ENCODE measurements around the gene CRTC3.

The CRTC3 gene

GRCh38 chr15:90564051-90564450 lies 34.3 kb downstream of the CRTC3 start:
- no peak for DNase-seq (ENCODE audit: low spot score)

GRCh38 chr15:90564590-90564989 lies 34.9 kb downstream of the CRTC3 start:
- DNase-seq (ENCODE audit: low spot score) = no peak

GRCh38 chr15:90565866-90566265 lies 36.1 kb downstream of the CRTC3 start:
- no peak for DNase-seq (ENCODE audit: low spot score)

GRCh38 chr15:90570643-90571042 lies 40.9 kb downstream of the CRTC3 start:
- no peak for DNase-seq (ENCODE audit: low spot score)

- no peak for DNase-seq (ENCODE audit: low spot score)
These were observed 41.4 kb downstream of the CRTC3 start for GRCh38 chr15:90571063-90571541.

- no peak for DNase-seq (ENCODE audit: low spot score)
These were observed 43.2 kb downstream of the CRTC3 start for GRCh38 chr15:90572893-90573292.

GRCh38 chr15:90576711-90577389 lies 47.1 kb downstream of the CRTC3 start:
- DNase-seq (ENCODE audit: low spot score) = no peak

GRCh38 chr15:90579213-90579612 lies 49.5 kb downstream of the CRTC3 start:
- DNase-seq (ENCODE audit: low spot score) = no peak

GRCh38 chr15:90580099-90580498 lies 50.4 kb downstream of the CRTC3 start:
- DNase-seq (ENCODE audit: low spot score) = no peak

- DNase-seq (ENCODE audit: low spot score) = no peak
These were observed 50.8 kb downstream of the CRTC3 start for GRCh38 chr15:90580541-90580940.

- DNase-seq (ENCODE audit: low spot score) = no peak
These were observed 51.2 kb downstream of the CRTC3 start for GRCh38 chr15:90580946-90581345.

GRCh38 chr15:90581771-90582352 lies 52.1 kb downstream of the CRTC3 start:
- no peak for DNase-seq (ENCODE audit: low spot score)

GRCh38 chr15:90582553-90582952 lies 52.8 kb downstream of the CRTC3 start:
- DNase-seq (ENCODE audit: low spot score) = no peak

- DNase-seq (ENCODE audit: low spot score) = no peak
These were observed 53.9 kb downstream of the CRTC3 start for GRCh38 chr15:90583471-90584252.

GRCh38 chr15:90584841-90585240 lies 55.1 kb downstream of the CRTC3 start:
- DNase-seq (ENCODE audit: low spot score) = no peak

GRCh38 chr15:90585863-90586262 lies 56.1 kb downstream of the CRTC3 start:
- DNase-seq (ENCODE audit: low spot score) = no peak

GRCh38 chr15:90586948-90587347 lies 57.2 kb downstream of the CRTC3 start:
- no peak for DNase-seq (ENCODE audit: low spot score)

- DNase-seq (ENCODE audit: low spot score) = no peak
These were observed 58.7 kb downstream of the CRTC3 start for GRCh38 chr15:90588427-90588826.

GRCh38 chr15:90591524-90591923 lies 61.8 kb downstream of the CRTC3 start:
- no peak for DNase-seq (ENCODE audit: low spot score)

- no peak for DNase-seq (ENCODE audit: low spot score)
These were observed 62.6 kb downstream of the CRTC3 start for GRCh38 chr15:90592131-90592881.

GRCh38 chr15:90593499-90594158 lies 63.9 kb downstream of the CRTC3 start:
- DNase-seq (ENCODE audit: low spot score) = no peak

- no peak for DNase-seq (ENCODE audit: low spot score)
These were observed 64.6 kb downstream of the CRTC3 start for GRCh38 chr15:90594301-90594738.
